Mucosa of stomach (tissue), 1 donor: Measurements from ENCODE around the gene INAFM2.

Experiments
- H3K27me3 ChIP-seq: one replicate; pipeline ENCODE4 v1.7.0; 2013; ENCODE audit warnings: mild to moderate bottlenecking, low read length; ENCODE audit not compliant: control insufficient read depth, insufficient read depth
- H3K36me3 ChIP-seq: one replicate; pipeline ENCODE4 v1.7.0; 2013; ENCODE audit warnings: low read length; ENCODE audit not compliant: control insufficient read depth, insufficient read depth
- H3K4me1 ChIP-seq: one replicate; pipeline ENCODE4 v1.7.0; 2013; ENCODE audit warnings: mild to moderate bottlenecking, low read length; ENCODE audit not compliant: control insufficient read depth, insufficient read depth
- H3K4me3 ChIP-seq: one replicate; pipeline ENCODE4 v1.7.0; 2013; ENCODE audit warnings: low read length
- H3K9ac ChIP-seq: one replicate; pipeline ENCODE4 v1.7.0; 2013; ENCODE audit warnings: mild to moderate bottlenecking, low read length, moderate library complexity
- H3K9me3 ChIP-seq: one replicate; pipeline ENCODE4 v1.7.0; 2013; ENCODE audit warnings: mild to moderate bottlenecking, low read length, moderate library complexity; ENCODE audit not compliant: control insufficient read depth
- donor health status: Pancreatic carcinoma.

INAFM2 gene

GRCh38 chr15:40290918-40291574 lies 32.4 kb upstream of the INAFM2 start:
- no peak overlapping the region for H3K4me3 ChIP-seq
- no peaks in the 10 kb centered on the region for H3K9me3 ChIP-seq
- peaks cover 4% of the 10 kb centered on the region for H3K4me1 ChIP-seq
- no peaks in the 10 kb centered on the region for H3K36me3 ChIP-seq
- peaks cover 60% of the 10 kb centered on the region for H3K27me3 ChIP-seq
- H3K9ac ChIP-seq: no peak overlapping the region

- Histone ChIP-seq H3K9ac (no peak overlapping the region), H3K9me3 (no peaks in the 10 kb centered on the region), H3K27me3 (peaks cover 59% of the 10 kb centered on the region), H3K4me1 (peaks cover 4% of the 10 kb centered on the region), H3K36me3 (no peaks in the 10 kb centered on the region), H3K4me3 (no peak overlapping the region)
Observed at GRCh38 chr15:40292246-40292645, 31.2 kb upstream of the INAFM2 start.

GRCh38 chr15:40293006-40293405 lies 30.5 kb upstream of the INAFM2 start:
- no peaks in the 10 kb centered on the region for H3K9me3 ChIP-seq
- H3K9ac ChIP-seq: no peak overlapping the region
- no peak overlapping the region for H3K4me3 ChIP-seq
- H3K4me1 ChIP-seq: peaks cover 4% of the 10 kb centered on the region
- peaks cover 59% of the 10 kb centered on the region for H3K27me3 ChIP-seq
- no peaks in the 10 kb centered on the region for H3K36me3 ChIP-seq

GRCh38 chr15:40293905-40294895 lies 29.3 kb upstream of the INAFM2 start:
- Histone ChIP-seq H3K36me3 (no peaks in the 10 kb centered on the region), H3K4me3 (no peak overlapping the region), H3K9ac (no peak overlapping the region), H3K9me3 (no peaks in the 10 kb centered on the region), H3K27me3 (peaks cover 54% of the 10 kb centered on the region), H3K4me1 (peaks cover 4% of the 10 kb centered on the region)

GRCh38 chr15:40295297-40295696 lies 28.2 kb upstream of the INAFM2 start:
- Histone ChIP-seq H3K27me3 (peaks cover 48% of the 10 kb centered on the region), H3K4me1 (peaks cover 4% of the 10 kb centered on the region), H3K9ac (no peak overlapping the region), H3K36me3 (no peaks in the 10 kb centered on the region), H3K9me3 (no peaks in the 10 kb centered on the region), H3K4me3 (no peak overlapping the region)

GRCh38 chr15:40295877-40296560 lies 27.5 kb upstream of the INAFM2 start:
- no peak overlapping the region for H3K9ac ChIP-seq
- H3K4me1 ChIP-seq: peaks cover 4% of the 10 kb centered on the region
- H3K9me3 ChIP-seq: no peaks in the 10 kb centered on the region
- peaks cover 46% of the 10 kb centered on the region for H3K27me3 ChIP-seq
- H3K36me3 ChIP-seq: no peaks in the 10 kb centered on the region
- H3K4me3 ChIP-seq: no peak overlapping the region

GRCh38 chr15:40296561-40297230 lies 26.8 kb upstream of the INAFM2 start:
- no peaks in the 10 kb centered on the region for H3K9me3 ChIP-seq
- H3K27me3 ChIP-seq: peaks cover 41% of the 10 kb centered on the region
- no peaks in the 10 kb centered on the region for H3K36me3 ChIP-seq
- H3K4me1 ChIP-seq: no peaks in the 10 kb centered on the region
- H3K9ac ChIP-seq: no peak overlapping the region
- H3K4me3 ChIP-seq: no peak overlapping the region

- no peak overlapping the region for H3K9ac ChIP-seq
- H3K27me3 ChIP-seq: peaks cover 38% of the 10 kb centered on the region
- no peaks in the 10 kb centered on the region for H3K9me3 ChIP-seq
- H3K4me3 ChIP-seq: no peak overlapping the region
- no peaks in the 10 kb centered on the region for H3K36me3 ChIP-seq
- H3K4me1 ChIP-seq: no peaks in the 10 kb centered on the region
Observed at GRCh38 chr15:40297356-40297755, 26.1 kb upstream of the INAFM2 start.

- Histone ChIP-seq H3K4me3 (no peak overlapping the region), H3K36me3 (no peaks in the 10 kb centered on the region), H3K27me3 (peaks cover 29% of the 10 kb centered on the region), H3K4me1 (no peaks in the 10 kb centered on the region), H3K9me3 (no peaks in the 10 kb centered on the region), H3K9ac (no peak overlapping the region)
Observed at GRCh38 chr15:40298216-40298935, 25.1 kb upstream of the INAFM2 start.

GRCh38 chr15:40300367-40300766 lies 23.1 kb upstream of the INAFM2 start:
- peaks cover 21% of the 10 kb centered on the region for H3K27me3 ChIP-seq
- H3K36me3 ChIP-seq: no peaks in the 10 kb centered on the region

GRCh38 chr15:40300771-40301170 lies 22.7 kb upstream of the INAFM2 start:
- Histone ChIP-seq H3K27me3 (peaks cover 17% of the 10 kb centered on the region), H3K9ac (no peak overlapping the region), H3K4me1 (no peaks in the 10 kb centered on the region), H3K9me3 (no peaks in the 10 kb centered on the region), H3K4me3 (no peak overlapping the region), H3K36me3 (no peaks in the 10 kb centered on the region)

More at GRCh38 chr15:40300367-40300766, 23.1 kb upstream of the INAFM2 start:
- Histone ChIP-seq H3K4me1 (no peaks in the 10 kb centered on the region), H3K4me3 (no peak overlapping the region), H3K9me3 (no peaks in the 10 kb centered on the region), H3K9ac (no peak overlapping the region)
